Lower leg skin (tissue), 4 donors: ENCODE data around the gene GIT2. TPM values are rescaled to one million over a fixed set of nuclear protein-coding genes. Genes with fewer than 3 reads are reported as not detected.

ENCODE experiments used
- DNase-seq, 2 donors: peaks; one replicate each; pipeline ENCODE4 v3.0.0-alpha.2; 2019; ENCODE audit warnings: low spot score in 2 of 2
- H3K4me3 ChIP-seq: fragments of 200-600 bp; sonication (generic); 2 replicates; pipeline ENCODE4 v1.5.1; 2017; ENCODE audit warnings: mild to moderate bottlenecking, low read depth; ENCODE audit not compliant: poor library complexity, severe bottlenecking
- CTCF ChIP-seq, 3 donors: fragments of 450-650 bp; IDR thresholded peaks; one replicate each; pipeline ENCODE4 v1.5.1; 2016; ENCODE audit warnings: antibody characterized with exemption in 3 of 3, mild to moderate bottlenecking in 3 of 3, moderate library complexity in 2 of 3
- POLR2A ChIP-seq, 2 donors: fragments of 450-650 bp; IDR thresholded peaks; one replicate each; pipeline ENCODE4 v1.6.1; 2016 to 2017; ENCODE audit warnings: antibody characterized with exemption in 2 of 2, mild to moderate bottlenecking in 1 of 2, moderate library complexity in 1 of 2
- WGBS, 2 donors: methylation state at CpG; one replicate each; pipeline ENCODE4 v1.1.5; 2018; 5-methylcytosine and 5-hydroxymethylcytosine counted together
- intact Hi-C: fragments of 100-400 bp; cut with DNase I; formaldehyde crosslinking; loops from one replicate; pipeline ENCODE4 v1.15.0; 2023; ENCODE audit warnings: low total_unique reads
- total RNA-seq, 4 donors: library from RNA; depleted of rRNA; stranded (reverse); fragments of >200 nt; gene quantifications; one replicate each; pipeline ENCODE4 v1.1.0, GENCODE V29; 2016

GIT2 gene
- total RNA-seq, 4 donors from 2014 or later = 25.2 to 31.8 (median 28.5) TPM

GRCh38 chr12:110002676-110003515 lies 6.7 kb upstream of the GIT2 start:
- 39 to 48% methylated on average over 8 of the region's 8 CpGs for WGBS, 2 donors
- intact Hi-C loops = no loop called here
- no peak overlapping the region for H3K4me3 ChIP-seq
- TF ChIP-seq CTCF (IDR thresholded peaks at IDR 0.05) (no peak), POLR2A (IDR thresholded peaks at IDR 0.05) (no peak)
- peak in 1 of 2 donors; percentile 79 for DNase-seq

GRCh38 chr12:110001596-110001995 lies 5.4 kb upstream of the GIT2 start:
- no peak for DNase-seq
- TF ChIP-seq POLR2A (IDR thresholded peaks at IDR 0.05) (no peak), CTCF (IDR thresholded peaks at IDR 0.05) (no peak)
- 58 to 60% methylated on average over 4 of the region's 4 CpGs for WGBS, 2 donors
- intact Hi-C loops = no loop called here
- H3K4me3 ChIP-seq = no peak overlapping the region

- 1% methylated on average over 17 of the region's 17 CpGs for WGBS, 2 donors
- H3K4me3 ChIP-seq = peak overlapping the region; percentile 89
- TF ChIP-seq CTCF (IDR thresholded peaks at IDR 0.05) (no peak), POLR2A (IDR thresholded peaks at IDR 0.05) (no peak)
- DNase-seq = peak; percentile 28 to 88
- intact Hi-C loops = no loop called here
Observed at GRCh38 chr12:109999983-110000505, 3.9 kb upstream of the GIT2 start.

GRCh38 chr12:109999649-109999971 lies 3.4 kb upstream of the GIT2 start:
- no peak for TF ChIP-seq CTCF (IDR thresholded peaks at IDR 0.05)
- TF ChIP-seq POLR2A (IDR thresholded peaks at IDR 0.05) = no peak
- H3K4me3 ChIP-seq = peak overlapping the region; percentile 89
- intact Hi-C loops = no loop called here
- WGBS, 2 donors = 0 to 1% methylated on average over 14 to 20 of the region's 27 CpGs
- DNase-seq = peak in 1 of 2 donors; percentile 84

- 0 to 1% methylated on average over 16 to 36 of the region's 62 CpGs for WGBS, 2 donors
- peak; percentile 93 to 98 for DNase-seq
- intact Hi-C loops = no loop called here
- H3K4me3 ChIP-seq = peak within 1 kb of the TSS; percentile 89
- TF ChIP-seq POLR2A (IDR thresholded peaks at IDR 0.05) = peak in 1 of 2 donors; percentile 44
- no peak for TF ChIP-seq CTCF (IDR thresholded peaks at IDR 0.05)
Observed at GRCh38 chr12:109998904-109999648, 2.9 kb upstream of the GIT2 start, which contains the start of gene ANKRD13A. TSS of gene ANKRD13A (plus strand) at chr12:109999430. CDS start at chr12:109999689, 259 bp downstream.
